ENCODE measurements around the gene RMDN3.
A peak's percentile ranks its signal among the peaks of the same experiment; 100 is the strongest.

RMDN3 gene

GRCh38 chr15:40721701-40722100, 33.4 kb downstream of the RMDN3 start:
- no peak for DNase-seq
- TF ChIP-seq POLR2A (IDR thresholded peaks at IDR 0.05; ENCODE audit: low read length) = no peak
- no peak for TF ChIP-seq GATA1 (IDR thresholded peaks at IDR 0.05; ENCODE audit: low read depth, low read length)

- no peak for DNase-seq
- no peak for TF ChIP-seq GATA1 (IDR thresholded peaks at IDR 0.05; ENCODE audit: low read depth, low read length)
- no peak for TF ChIP-seq POLR2A (IDR thresholded peaks at IDR 0.05; ENCODE audit: low read length)
Observed at GRCh38 chr15:40716165-40716564, 38.9 kb downstream of the RMDN3 start.

- DNase-seq = no peak
- TF ChIP-seq GATA1 (IDR thresholded peaks at IDR 0.05; ENCODE audit: low read depth, low read length) (no peak), POLR2A (IDR thresholded peaks at IDR 0.05; ENCODE audit: low read length) (no peak)
Observed at GRCh38 chr15:40714144-40714543, 40.9 kb downstream of the RMDN3 start.

- DNase-seq = no peak
- TF ChIP-seq POLR2A (IDR thresholded peaks at IDR 0.05; ENCODE audit: low read length) (no peak), GATA1 (IDR thresholded peaks at IDR 0.05; ENCODE audit: low read depth, low read length) (no peak)
Observed at GRCh38 chr15:40706121-40706520, 48.9 kb downstream of the RMDN3 start.

GRCh38 chr15:40702077-40702476, 53.0 kb downstream of the RMDN3 start:
- DNase-seq = peak; percentile 15 to 32
- TF ChIP-seq GATA1 (IDR thresholded peaks at IDR 0.05; ENCODE audit: low read depth, low read length) (no peak), POLR2A (IDR thresholded peaks at IDR 0.05; ENCODE audit: low read length) (no peak)

GRCh38 chr15:40697916-40698315, 57.1 kb downstream of the RMDN3 start:
- DNase-seq = no peak
- TF ChIP-seq GATA1 (IDR thresholded peaks at IDR 0.05; ENCODE audit: low read depth, low read length) = no peak
- TF ChIP-seq POLR2A (IDR thresholded peaks at IDR 0.05; ENCODE audit: low read length) = no peak

- peak; percentile 36 to 43 for DNase-seq
- no peak for TF ChIP-seq POLR2A (IDR thresholded peaks at IDR 0.05; ENCODE audit: low read length)
- no peak for TF ChIP-seq GATA1 (IDR thresholded peaks at IDR 0.05; ENCODE audit: low read depth, low read length)
Observed at GRCh38 chr15:40696228-40696627, 58.8 kb downstream of the RMDN3 start.

GRCh38 chr15:40695469-40695890, 59.6 kb downstream of the RMDN3 start:
- peak; percentile 82 to 87 for DNase-seq
- TF ChIP-seq POLR2A (IDR thresholded peaks at IDR 0.05; ENCODE audit: low read length) (no peak), GATA1 (IDR thresholded peaks at IDR 0.05; ENCODE audit: low read depth, low read length) (no peak)

GRCh38 chr15:40694688-40695468, 60.2 kb downstream of the RMDN3 start, which contains the start of gene RAD51:
TSS of gene RAD51 (plus strand) at chr15:40695174. CDS start at chr15:40698759, 3,585 bp downstream.
- peak; percentile 94 to 96 for DNase-seq
- TF ChIP-seq POLR2A (IDR thresholded peaks at IDR 0.05; ENCODE audit: low read length) (peak; percentile 93), GATA1 (IDR thresholded peaks at IDR 0.05; ENCODE audit: low read depth, low read length) (no peak)

GRCh38 chr15:40693904-40694687, 61.0 kb downstream of the RMDN3 start:
- DNase-seq = peak; percentile 40 to 45

GRCh38 chr15:40691737-40692136, 63.3 kb downstream of the RMDN3 start:
- TF ChIP-seq POLR2A (IDR thresholded peaks at IDR 0.05; ENCODE audit: low read length) (no peak), GATA1 (IDR thresholded peaks at IDR 0.05; ENCODE audit: low read depth, low read length) (no peak)
- DNase-seq = no peak

More at GRCh38 chr15:40693904-40694687, 61.0 kb downstream of the RMDN3 start:
- TF ChIP-seq POLR2A (IDR thresholded peaks at IDR 0.05; ENCODE audit: low read length) (no peak), GATA1 (IDR thresholded peaks at IDR 0.05; ENCODE audit: low read depth, low read length) (no peak)

GRCh38 chr15:40688932-40689799, 65.9 kb downstream of the RMDN3 start:
- no peak for DNase-seq
- no peak for TF ChIP-seq GATA1 (IDR thresholded peaks at IDR 0.05; ENCODE audit: low read depth, low read length)
- TF ChIP-seq POLR2A (IDR thresholded peaks at IDR 0.05; ENCODE audit: low read length) = no peak

Measured in erythroblast (primary cell).